H1 (cell line): ENCODE data around the gene NT5C1A. TPM values are rescaled to one million over a fixed set of nuclear protein-coding genes. Genes with fewer than 3 reads are reported as not detected.

ENCODE experiments used
- CTCF ChIA-PET: fragments of 300-600 bp; sonication (Branson Sonifier 250); formaldehyde crosslinking; loops from one replicate; lab custom pipeline; 2021; ENCODE audit not compliant: partially characterized antibody; lab: Charles Lee
- POLR2A ChIA-PET: fragments of 300-600 bp; sonication (Branson Sonifier 250); formaldehyde crosslinking; loops from one replicate; lab custom pipeline; 2021; ENCODE audit warnings: inconsistent platforms; ENCODE audit not compliant: partially characterized antibody; lab: Charles Lee
- DNase-seq, 2 experiments: peaks; one replicate each; pipeline versions ENCODE4 v3.0.0 to v3.0.0-alpha.2; 2010 to 2022; ENCODE audit warnings: low spot score in 2 of 2, low read depth in 1 of 2, mixed read lengths in 1 of 2
- FAIRE-seq: peaks from 2 replicates; lab custom pipeline; 2011; peaks lifted over from hg19 to GRCh38; lab: Jason Lieb, UNC
- H2AFZ ChIP-seq: 2 replicates; pipeline ENCODE4 v1.8.1; 2012; ENCODE audit warnings: low read length, inconsistent platforms
- H2AK5ac ChIP-seq: 2 replicates; pipeline ENCODE4 v1.6.1; 2013; ENCODE audit warnings: low read depth, low read length
- H2BK120ac ChIP-seq: replicated peaks from 2 replicates; pipeline ENCODE3; 2013; ENCODE audit warnings: low read depth, low read length, inconsistent platforms
- H2BK12ac ChIP-seq: 2 replicates; pipeline ENCODE4 v1.6.1; 2013; ENCODE audit warnings: low read depth, low read length
- H2BK15ac ChIP-seq: 2 replicates; pipeline ENCODE4 v1.6.1; 2013; ENCODE audit warnings: low read length
- H2BK20ac ChIP-seq: 2 replicates; pipeline ENCODE4 v1.6.1; 2013; ENCODE audit warnings: low read length
- H2BK5ac ChIP-seq: 2 replicates; pipeline ENCODE4 v1.6.1; 2013; ENCODE audit warnings: low read depth, low read length
- H3K14ac ChIP-seq: 2 replicates; pipeline ENCODE4 v1.6.1; 2013; ENCODE audit warnings: inconsistent platforms; ENCODE audit not compliant: insufficient read length
- H3K18ac ChIP-seq: 2 replicates; pipeline ENCODE4 v1.6.1; 2013; ENCODE audit warnings: low read length; ENCODE audit errors: extremely low read depth
- H3K23ac ChIP-seq: 2 replicates; pipeline ENCODE4 v1.6.1; 2013; ENCODE audit warnings: inconsistent platforms; ENCODE audit not compliant: insufficient read length
- H3K23me2 ChIP-seq: 2 replicates; pipeline ENCODE4 v1.6.1; 2013; ENCODE audit warnings: low read depth, low read length
- H3K27ac ChIP-seq: 2 replicates; pipeline ENCODE4 v1.6.1; 2011; ENCODE audit warnings: low read depth, low read length, inconsistent platforms
- H3K27me3 ChIP-seq, 4 experiments: replicated peaks in 1 of 4; 1 replicate in 1 of 4; 2 replicates in 3 of 4; pipeline versions ENCODE4 v1.6.1 to v1.8.1; 2011 to 2013; ENCODE audit warnings: low read length in 3 of 4, mild to moderate bottlenecking in 3 of 4, inconsistent platforms in 2 of 4, mixed read lengths in 2 of 4, moderate library complexity in 1 of 4; ENCODE audit not compliant: control insufficient read depth in 3 of 4, insufficient read depth in 3 of 4; ENCODE audit errors: extremely low read depth in 1 of 4
- H3K36me3 ChIP-seq, 4 experiments: 2 replicates each; pipeline versions ENCODE4 v1.6.1 to v1.8.1; 2011 to 2013; ENCODE audit warnings: mild to moderate bottlenecking in 4 of 4, low read length in 3 of 4, moderate library complexity in 2 of 4, control low read depth in 1 of 4, inconsistent platforms in 1 of 4; ENCODE audit not compliant: insufficient read depth in 4 of 4, control insufficient read depth in 2 of 4
- H3K4ac ChIP-seq: replicated peaks from 2 replicates; pipeline ENCODE3; 2013; ENCODE audit warnings: low read length, low read depth, mixed read lengths, inconsistent platforms; ENCODE audit not compliant: insufficient read length
- H3K4me1 ChIP-seq, 4 experiments: replicated peaks in 1 of 4; 1 replicate in 1 of 4; 2 replicates in 3 of 4; pipeline versions ENCODE4 v1.6.1 to v1.8.1; 2011 to 2013; ENCODE audit warnings: low read length in 3 of 4, inconsistent platforms in 2 of 4, mixed read lengths in 1 of 4; ENCODE audit not compliant: insufficient read depth in 4 of 4, control insufficient read depth in 3 of 4
- H3K4me2 ChIP-seq, 2 experiments: 2 replicates each; pipeline versions ENCODE4 v1.6.1 to v1.8.1; 2011 to 2013; ENCODE audit warnings: low read depth in 2 of 2, low read length in 2 of 2, control low read depth in 1 of 2, inconsistent platforms in 1 of 2, mild to moderate bottlenecking in 1 of 2; ENCODE audit not compliant: insufficient read depth in 1 of 2
- H3K4me3 ChIP-seq, 4 experiments: fragments of 200-600, 300-600 bp in 1 of 4; sonication (generic), shearing (Covaris generic), sonication (Bioruptor Twin) in 1 of 4; 2 replicates each; pipeline versions ENCODE4 v1.5.1 to v1.8.1; 2011 to 2016; ENCODE audit warnings: low read length in 4 of 4, low read depth in 3 of 4, control low read depth in 2 of 4, inconsistent platforms in 2 of 4, mild to moderate bottlenecking in 2 of 4, mixed read lengths in 1 of 4, moderate library complexity in 1 of 4; ENCODE audit not compliant: insufficient read depth in 2 of 4; ENCODE audit errors: extremely low read depth in 1 of 4
- H3K56ac ChIP-seq: replicated peaks from 2 replicates; pipeline ENCODE3; 2013; ENCODE audit warnings: low read depth, mild to moderate bottlenecking, mixed read lengths, low read length, inconsistent platforms; ENCODE audit not compliant: insufficient read length
- H3K79me1 ChIP-seq: 2 replicates; pipeline ENCODE4 v1.6.1; 2013; ENCODE audit warnings: low read depth, low read length, control low read depth
- H3K79me2 ChIP-seq, 2 experiments: 2 replicates each; pipeline versions ENCODE4 v1.6.1 to v1.8.1; 2012 to 2013; ENCODE audit warnings: low read length in 2 of 2, mild to moderate bottlenecking in 2 of 2, inconsistent platforms in 1 of 2; ENCODE audit not compliant: insufficient read depth in 2 of 2, control insufficient read depth in 1 of 2
- H3K9ac ChIP-seq, 4 experiments: replicated peaks in 1 of 4; 1 replicate in 1 of 4; 2 replicates in 3 of 4; pipeline versions ENCODE4 v1.6.1 to v1.8.1; 2011 to 2013; ENCODE audit warnings: low read depth in 3 of 4, low read length in 3 of 4, control low read depth in 2 of 4, mild to moderate bottlenecking in 2 of 4, moderate library complexity in 2 of 4, inconsistent platforms in 1 of 4; ENCODE audit errors: extremely low read depth in 1 of 4
- H3K9me3 ChIP-seq, 2 experiments: 2 replicates each; pipeline versions ENCODE4 v1.6.1 to v1.8.1; 2012 to 2013; ENCODE audit warnings: mild to moderate bottlenecking in 2 of 2, moderate library complexity in 2 of 2, control low read depth in 1 of 2, inconsistent platforms in 1 of 2, low read depth in 1 of 2, low read length in 1 of 2, mixed read lengths in 1 of 2; ENCODE audit not compliant: insufficient read depth in 2 of 2
- H4K20me1 ChIP-seq, 2 experiments: replicated peaks in 1 of 2; 2 replicates each; pipeline versions ENCODE3 to v1.8.1; 2011 to 2013; ENCODE audit warnings: inconsistent platforms in 2 of 2, low read length in 2 of 2, mild to moderate bottlenecking in 1 of 2; ENCODE audit not compliant: insufficient read depth in 2 of 2, control insufficient read depth in 1 of 2
- H4K5ac ChIP-seq: 2 replicates; pipeline ENCODE4 v1.6.1; 2013; ENCODE audit warnings: low read length, low read depth, mixed read lengths, inconsistent platforms; ENCODE audit not compliant: insufficient read length
- H4K8ac ChIP-seq: 2 replicates; pipeline ENCODE4 v1.8.0; 2013; ENCODE audit warnings: mild to moderate bottlenecking, moderate library complexity, low read length, inconsistent platforms; ENCODE audit not compliant: insufficient read depth; ENCODE audit errors: extremely low read depth
- H4K91ac ChIP-seq: replicated peaks from 2 replicates; pipeline ENCODE3; 2013; ENCODE audit warnings: low read length, mixed read lengths, inconsistent platforms; ENCODE audit not compliant: insufficient read length
- RBBP5 ChIP-seq: IDR thresholded peaks from 2 replicates; pipeline ENCODE4 v1.7.1; 2012; ENCODE audit warnings: low read depth, mild to moderate bottlenecking, inconsistent platforms, low read length, moderate library complexity, borderline replicate concordance
- RFX5 ChIP-seq: IDR thresholded peaks from 2 replicates; pipeline ENCODE4 v1.6.1; 2011; ENCODE audit warnings: low read depth, low read length, improper control_type of control experiment, borderline replicate concordance
- SIX5 ChIP-seq: IDR thresholded peaks from 2 replicates; pipeline ENCODE4 v1.6.1; 2011; ENCODE audit warnings: mild to moderate bottlenecking, low read depth, low read length
- SP1 ChIP-seq: IDR thresholded peaks from 2 replicates; pipeline ENCODE4 v1.6.1; 2011; ENCODE audit warnings: low read depth, low read length
- SUZ12 ChIP-seq: fragments of 200-600 bp; sonication (generic); IDR thresholded peaks from 2 replicates; pipeline ENCODE4 v1.6.1; 2012; ENCODE audit warnings: mild to moderate bottlenecking, inconsistent platforms, low read length, moderate library complexity, mixed read lengths
- WGBS, 2 experiments: shearing (Covaris generic) in 1 of 2; methylation state at CpG; one replicate each; pipeline versions ENCODE4 v1.1.6 to v1.1.7; 2013 to 2015; ENCODE audit warnings: low lambda C conversion rate in 2 of 2, mixed read lengths in 2 of 2, inconsistent platforms in 1 of 2, low coverage in 1 of 2, missing lambda C conversion rate in 1 of 2; ENCODE audit not compliant: insufficient replicate concordance in 2 of 2, insufficient coverage in 1 of 2, insufficient read length in 1 of 2; ENCODE audit errors: extremely low coverage in 1 of 2, missing lambda C conversion rate in 1 of 2; 5-methylcytosine and 5-hydroxymethylcytosine counted together
- polyA plus RNA-seq, 7 experiments: library from polyadenylated mRNA; depleted of rRNA in 3 of 7; stranded (reverse) in 5 of 7; unstranded in 2 of 7; fragments of >200 nt in 5 of 7; fragments of 200-250 nt in 2 of 7; gene quantifications; 1 replicate in 5 of 7; 2 replicates in 1 of 7; 4 replicates in 1 of 7; pipeline versions ENCODE4 v1.2.1 to v1.2.3, GENCODE V29; 2011 to 2013; ENCODE audit warnings: missing spikeins in 2 of 7, mixed read lengths in 2 of 7
- total RNA-seq: library from RNA; stranded (reverse); fragmentation: NEBNext Ultra II Directional; extraction: Animal tissue kit (Norgen Biotek cat#: 25700); gene quantifications from 2 replicates; pipeline ENCODE4 v1.2.1, GENCODE V29; 2021

Gene NT5C1A
- total and polyA plus RNA-seq, 2 of the 8 experiments (the other 6 are each of a cell fraction or from before 2014, with no cell fraction given): not detected

DNA sequence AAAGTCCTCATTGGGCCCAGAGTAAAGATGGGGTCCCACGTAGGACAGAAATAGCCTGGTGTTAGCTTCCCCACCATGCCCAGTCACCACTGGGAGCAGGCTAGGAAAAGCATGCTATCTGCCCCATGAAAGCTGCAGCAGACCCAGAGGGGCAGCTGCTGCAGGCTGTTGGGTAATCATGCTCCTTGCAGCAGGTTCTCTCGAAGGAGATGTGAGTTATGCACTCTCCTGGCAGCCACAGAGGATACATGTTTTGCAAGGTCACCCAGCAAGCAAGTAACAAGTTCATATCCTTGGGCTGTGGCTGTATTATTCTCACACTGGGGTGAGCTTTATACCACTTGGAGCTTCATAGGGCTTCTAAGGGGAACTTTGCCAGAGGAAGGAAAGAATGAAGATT, 23.4 kb downstream of the NT5C1A start:
- no peak overlapping the region for H3K23ac ChIP-seq
- 62% methylated on average over 2 of the region's 2 CpGs; no CpG with 5 or more reads in 1 of the 2 experiments for WGBS, 2 experiments
- no peak overlapping the region for H4K91ac ChIP-seq
- no peak overlapping the region for H3K4ac ChIP-seq
- H3K4me3 ChIP-seq: no peak overlapping the region
- H2BK20ac ChIP-seq: no peak overlapping the region
- no peak overlapping the region for H3K56ac ChIP-seq
- H3K9ac ChIP-seq: no peak overlapping the region
- H3K36me3 ChIP-seq: no peaks in the 10 kb centered on the region
- no peak overlapping the region for H3K4me2 ChIP-seq
- no peaks in the 10 kb centered on the region for H3K23me2 ChIP-seq
- no peaks in the 10 kb centered on the region for H3K79me2 ChIP-seq
- H3K4me1 ChIP-seq: peaks cover 0 to 6% (median 5%) of the 10 kb centered on the region in 4 experiments; a peak in 6 of 7 replicates
- no peak for TF ChIP-seq RBBP5
- TF ChIP-seq SUZ12: no peak
- no peak for TF ChIP-seq RFX5
- TF ChIP-seq SIX5: no peak
- no peak for TF ChIP-seq SP1
- no peaks in the 10 kb centered on the region for H4K20me1 ChIP-seq
- FAIRE-seq: no peak
- no peak overlapping the region for H2BK120ac ChIP-seq
- no peak overlapping the region for H4K8ac ChIP-seq
- no peak overlapping the region for H2AK5ac ChIP-seq
- no peak overlapping the region for H2BK12ac ChIP-seq
- H3K18ac ChIP-seq: no peak overlapping the region
- no peaks in the 10 kb centered on the region for H3K9me3 ChIP-seq
- H3K14ac ChIP-seq: no peak overlapping the region
- no peak for DNase-seq
- POLR2A ChIA-PET: no interaction called here
- no peak overlapping the region for H2BK5ac ChIP-seq
- CTCF ChIA-PET: interaction anchor here (0.8 to 17.8 kb wide), 11 partner anchors 10 to 73 kb away, joined by 4 to 469 read pairs (median 6); partner anchors contain the start of gene HEYL
- H3K79me1 ChIP-seq: no peaks in the 10 kb centered on the region
- peaks cover 0 to 5% (median 1%) of the 10 kb centered on the region in 4 experiments; a peak in 2 of 7 replicates for H3K27me3 ChIP-seq
- no peak overlapping the region for H3K27ac ChIP-seq
- H2AFZ ChIP-seq: no peak overlapping the region
- no peak overlapping the region for H2BK15ac ChIP-seq
- H4K5ac ChIP-seq: no peak overlapping the region
